Liver (tissue), 9 donors: ENCODE results near the gene TSR1. TPM values are rescaled to one million over a fixed set of nuclear protein-coding genes. Genes with fewer than 3 reads are reported as not detected.

ENCODE experiments used
- DNase-seq: peaks from one replicate; pipeline ENCODE4 v3.0.0-alpha.2; 2017; ENCODE audit warnings: low spot score
- H3K27ac ChIP-seq, 2 donors: one replicate each; pipeline ENCODE4 v1.7.0; 2013; ENCODE audit warnings: inconsistent platforms in 2 of 2, low read length in 2 of 2, control low read depth in 1 of 2, low read depth in 1 of 2, mild to moderate bottlenecking in 1 of 2
- H3K27me3 ChIP-seq, 4 donors: one replicate each; pipeline versions ENCODE4 v1.6.1 to v1.7.0; 2013; ENCODE audit warnings: low read length in 3 of 4, inconsistent platforms in 1 of 4, mild to moderate bottlenecking in 1 of 4, moderate library complexity in 1 of 4; ENCODE audit not compliant: control insufficient read depth in 4 of 4, insufficient read depth in 4 of 4
- H3K36me3 ChIP-seq, 4 donors: one replicate each; pipeline versions ENCODE4 v1.6.1 to v1.7.0; 2013; ENCODE audit warnings: low read length in 3 of 4, mild to moderate bottlenecking in 3 of 4, low read depth in 1 of 4, moderate library complexity in 1 of 4; ENCODE audit not compliant: control insufficient read depth in 4 of 4, insufficient read depth in 3 of 4
- H3K4me1 ChIP-seq, 4 donors: one replicate each; pipeline versions ENCODE4 v1.6.1 to v1.7.0; 2013; ENCODE audit warnings: low read length in 3 of 4, mild to moderate bottlenecking in 3 of 4, moderate library complexity in 1 of 4; ENCODE audit not compliant: control insufficient read depth in 4 of 4, insufficient read depth in 4 of 4
- H3K4me3 ChIP-seq, 3 donors: one replicate each; pipeline versions ENCODE4 v1.6.1 to v1.7.0; 2013; ENCODE audit warnings: low read length in 3 of 3, control low read depth in 1 of 3, low read depth in 1 of 3, mild to moderate bottlenecking in 1 of 3
- H3K9ac ChIP-seq, 2 donors: one replicate each; pipeline ENCODE4 v1.7.0; 2013; ENCODE audit warnings: low read length in 2 of 2, mild to moderate bottlenecking in 2 of 2, moderate library complexity in 2 of 2, control low read depth in 1 of 2, low read depth in 1 of 2
- H3K9me3 ChIP-seq, 4 donors: one replicate each; pipeline versions ENCODE4 v1.6.1 to v1.7.0; 2013; ENCODE audit warnings: low read length in 3 of 4; ENCODE audit not compliant: control insufficient read depth in 4 of 4
- EGR1 ChIP-seq, 2 donors: IDR thresholded peaks; 2 replicates each; pipeline ENCODE4 v1.6.1; 2016 to 2018; ENCODE audit warnings: antibody characterized with exemption in 2 of 2, low read depth in 2 of 2
- FOXA1 ChIP-seq: IDR thresholded peaks from 2 replicates; pipeline ENCODE4 v1.6.1; 2016; ENCODE audit warnings: antibody characterized with exemption
- FOXA2 ChIP-seq: IDR thresholded peaks from 2 replicates; pipeline ENCODE4 v1.6.1; 2016; ENCODE audit warnings: antibody characterized with exemption
- GABPA ChIP-seq, 2 donors: IDR thresholded peaks in 1 of 2; conservative IDR thresholded peaks in 1 of 2; 2 replicates each; pipeline ENCODE4 v1.6.1; 2016; ENCODE audit warnings: antibody characterized with exemption in 2 of 2, mild to moderate bottlenecking in 1 of 2, moderate library complexity in 1 of 2
- HNF4A ChIP-seq, 2 donors: conservative IDR thresholded peaks; 2 replicates each; pipeline ENCODE4 v1.6.1; 2016; ENCODE audit warnings: antibody characterized with exemption in 2 of 2, mild to moderate bottlenecking in 2 of 2
- HNF4G ChIP-seq: IDR thresholded peaks from 2 replicates; pipeline ENCODE4 v1.6.1; 2016; ENCODE audit warnings: antibody characterized with exemption
- JUND ChIP-seq, 2 donors: IDR thresholded peaks; 2 replicates each; pipeline ENCODE4 v1.6.1; 2016; ENCODE audit warnings: antibody characterized with exemption in 2 of 2
- MAX ChIP-seq: IDR thresholded peaks from 2 replicates; pipeline ENCODE4 v1.6.1; 2016; ENCODE audit warnings: antibody characterized with exemption
- NR2F2 ChIP-seq: IDR thresholded peaks from 2 replicates; pipeline ENCODE4 v1.6.1; 2016; ENCODE audit warnings: antibody characterized with exemption
- RAD21 ChIP-seq, 2 donors: IDR thresholded peaks; 2 replicates each; pipeline ENCODE4 v1.6.1; 2016; ENCODE audit warnings: antibody characterized with exemption in 2 of 2, mild to moderate bottlenecking in 2 of 2
- REST ChIP-seq: IDR thresholded peaks from 2 replicates; pipeline ENCODE4 v1.6.1; 2016; ENCODE audit warnings: antibody characterized with exemption, mild to moderate bottlenecking
- RXRA ChIP-seq, 2 donors: IDR thresholded peaks; 2 replicates each; pipeline ENCODE4 v1.6.1; 2017 to 2018; ENCODE audit warnings: antibody characterized with exemption in 2 of 2, mild to moderate bottlenecking in 1 of 2
- SP1 ChIP-seq: IDR thresholded peaks from 2 replicates; pipeline ENCODE4 v1.6.1; 2018; ENCODE audit warnings: antibody characterized with exemption, mild to moderate bottlenecking
- TAF1 ChIP-seq: conservative IDR thresholded peaks from 2 replicates; pipeline ENCODE4 v1.6.1; 2016; ENCODE audit warnings: antibody characterized with exemption, mild to moderate bottlenecking
- YY1 ChIP-seq: IDR thresholded peaks from 2 replicates; pipeline ENCODE4 v1.6.1; 2016; ENCODE audit warnings: antibody characterized with exemption, mild to moderate bottlenecking
- WGBS: extraction: QIAGEN DNeasy Blood & Tissue Kit; methylation state at CpG from one replicate; pipeline ENCODE4 v1.1.7; 2013; 5-methylcytosine and 5-hydroxymethylcytosine counted together
- polyA plus RNA-seq, 2 donors: library from polyadenylated mRNA; stranded (reverse) in 1 of 2; unstranded in 1 of 2; fragments of 200-250 nt in 1 of 2; fragments of >200 nt in 1 of 2; fragmentation: Nextera tagmentation in 1 of 2; extraction: Ambion mirVana in 1 of 2; gene quantifications; one replicate each; pipeline versions ENCODE4 v1.2.1 to v1.2.3, GENCODE V29; 2013 to 2015
- total RNA-seq, 2 donors: library from RNA; depleted of rRNA; stranded (reverse); fragments of >200 nt; gene quantifications; one replicate each; pipeline ENCODE4 v1.2.3, GENCODE V29; 2014
- TF ChIP-seq, protein P1 (sequence below): IDR thresholded peaks from 2 replicates; pipeline ENCODE4 v1.6.1; 2016; ENCODE audit warnings: antibody characterized with exemption
- TF ChIP-seq, protein P2 (sequence below): IDR thresholded peaks from 2 replicates; pipeline ENCODE4 v1.6.1; 2016; ENCODE audit warnings: antibody characterized with exemption
- TF ChIP-seq, protein P3 (sequence below): fragments of 150-350 bp; IDR thresholded peaks from 2 replicates; pipeline ENCODE4 v1.5.1; 2017; ENCODE audit warnings: improper control_type of control experiment, low read depth, low read length; ENCODE audit not compliant: missing input control
- donor health status: healthy.
- donor health status: healthy.
- donor health status: healthy.
- donor health status: healthy.
- donor health status: healthy.

The TSR1 gene
- total and polyA plus RNA-seq, 4 donors = 6.5 to 27.0 (median 13.8) TPM

DNA sequence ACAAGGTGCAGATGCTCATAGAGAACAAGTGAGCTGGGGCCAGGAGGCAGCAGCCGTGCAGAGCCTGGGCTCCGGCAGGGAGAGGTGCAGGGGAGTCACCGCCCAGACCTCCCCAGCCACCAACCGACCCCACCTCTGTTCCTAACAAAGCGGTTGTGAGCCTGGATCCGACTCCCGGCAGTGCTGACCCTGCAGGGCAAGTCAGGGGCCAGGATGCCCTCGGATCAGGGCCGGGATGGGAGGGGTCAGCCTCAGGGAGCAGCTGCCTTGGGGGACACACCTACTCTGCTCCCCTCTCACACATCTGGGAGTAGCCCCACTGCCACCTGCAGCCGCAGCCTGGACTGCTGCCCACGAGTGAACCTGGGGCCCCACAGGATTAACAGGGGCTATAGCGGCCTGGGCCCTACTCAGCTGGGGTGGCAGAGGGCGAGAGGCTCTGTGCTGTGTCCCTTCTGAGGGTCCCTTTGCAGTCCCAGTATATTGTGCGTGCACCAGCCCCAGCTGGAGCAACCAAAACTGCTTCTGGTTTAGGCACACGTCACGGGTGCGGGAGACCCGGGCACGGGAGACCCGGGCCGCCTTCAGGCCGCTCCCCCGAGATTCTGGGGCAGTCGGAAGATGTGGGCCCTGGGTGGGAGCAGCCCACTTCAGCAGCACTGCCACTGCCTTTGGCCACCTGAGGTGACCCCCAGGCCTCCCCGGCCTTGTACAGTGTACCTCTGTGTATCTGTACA, 43.4 kb upstream of the TSR1 start:
- H3K4me1 ChIP-seq = peaks cover 3 to 20% (median 12%) of the 10 kb centered on the region in 4 donors
- DNase-seq = no peak

More for the DNA sequence above, 43.4 kb upstream of the TSR1 start:
- Histone ChIP-seq H3K36me3 (peaks cover 0 to 33% (median 5%) of the 10 kb centered on the region in 4 donors), H3K9ac (no peak overlapping the region), H3K27me3 (no peaks in the 10 kb centered on the region), H3K4me3 (no peak overlapping the region), H3K27ac (no peak overlapping the region), H3K9me3 (no peaks in the 10 kb centered on the region)
- WGBS = 93% methylated on average over 25 of the region's 25 CpGs
- TF ChIP-seq HNF4G (no peak), EGR1 (IDR thresholded peaks at IDR 0.05; ENCODE audit: low read depth in 2 of 2) (no peak), FOXA2 (no peak), JUND (IDR thresholded peaks at IDR 0.05) (no peak), FOXA1 (no peak), RAD21 (IDR thresholded peaks at IDR 0.05) (no peak), NR2F2 (no peak), MAX (no peak), TAF1 (no peak), GABPA (IDR thresholded peaks at IDR 0.05 in 1 of 2, conservative IDR thresholded peaks at IDR 0.05 in 1 of 2) (no peak), HNF4A (conservative IDR thresholded peaks at IDR 0.05) (no peak), RXRA (IDR thresholded peaks at IDR 0.05) (no peak), SP1 (no peak), YY1 (no peak), REST (no peak)
- TF ChIP-seq, protein P1, sequence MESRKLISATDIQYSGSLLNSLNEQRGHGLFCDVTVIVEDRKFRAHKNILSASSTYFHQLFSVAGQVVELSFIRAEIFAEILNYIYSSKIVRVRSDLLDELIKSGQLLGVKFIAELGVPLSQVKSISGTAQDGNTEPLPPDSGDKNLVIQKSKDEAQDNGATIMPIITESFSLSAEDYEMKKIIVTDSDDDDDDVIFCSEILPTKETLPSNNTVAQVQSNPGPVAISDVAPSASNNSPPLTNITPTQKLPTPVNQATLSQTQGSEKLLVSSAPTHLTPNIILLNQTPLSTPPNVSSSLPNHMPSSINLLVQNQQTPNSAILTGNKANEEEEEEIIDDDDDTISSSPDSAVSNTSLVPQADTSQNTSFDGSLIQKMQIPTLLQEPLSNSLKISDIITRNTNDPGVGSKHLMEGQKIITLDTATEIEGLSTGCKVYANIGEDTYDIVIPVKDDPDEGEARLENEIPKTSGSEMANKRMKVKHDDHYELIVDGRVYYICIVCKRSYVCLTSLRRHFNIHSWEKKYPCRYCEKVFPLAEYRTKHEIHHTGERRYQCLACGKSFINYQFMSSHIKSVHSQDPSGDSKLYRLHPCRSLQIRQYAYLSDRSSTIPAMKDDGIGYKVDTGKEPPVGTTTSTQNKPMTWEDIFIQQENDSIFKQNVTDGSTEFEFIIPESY = no peak
- TF ChIP-seq, protein P2, sequence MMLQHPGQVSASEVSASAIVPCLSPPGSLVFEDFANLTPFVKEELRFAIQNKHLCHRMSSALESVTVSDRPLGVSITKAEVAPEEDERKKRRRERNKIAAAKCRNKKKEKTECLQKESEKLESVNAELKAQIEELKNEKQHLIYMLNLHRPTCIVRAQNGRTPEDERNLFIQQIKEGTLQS = no peak
- TF ChIP-seq, protein P3, sequence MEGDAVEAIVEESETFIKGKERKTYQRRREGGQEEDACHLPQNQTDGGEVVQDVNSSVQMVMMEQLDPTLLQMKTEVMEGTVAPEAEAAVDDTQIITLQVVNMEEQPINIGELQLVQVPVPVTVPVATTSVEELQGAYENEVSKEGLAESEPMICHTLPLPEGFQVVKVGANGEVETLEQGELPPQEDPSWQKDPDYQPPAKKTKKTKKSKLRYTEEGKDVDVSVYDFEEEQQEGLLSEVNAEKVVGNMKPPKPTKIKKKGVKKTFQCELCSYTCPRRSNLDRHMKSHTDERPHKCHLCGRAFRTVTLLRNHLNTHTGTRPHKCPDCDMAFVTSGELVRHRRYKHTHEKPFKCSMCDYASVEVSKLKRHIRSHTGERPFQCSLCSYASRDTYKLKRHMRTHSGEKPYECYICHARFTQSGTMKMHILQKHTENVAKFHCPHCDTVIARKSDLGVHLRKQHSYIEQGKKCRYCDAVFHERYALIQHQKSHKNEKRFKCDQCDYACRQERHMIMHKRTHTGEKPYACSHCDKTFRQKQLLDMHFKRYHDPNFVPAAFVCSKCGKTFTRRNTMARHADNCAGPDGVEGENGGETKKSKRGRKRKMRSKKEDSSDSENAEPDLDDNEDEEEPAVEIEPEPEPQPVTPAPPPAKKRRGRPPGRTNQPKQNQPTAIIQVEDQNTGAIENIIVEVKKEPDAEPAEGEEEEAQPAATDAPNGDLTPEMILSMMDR = no peak
